ENCODE measurements around the gene HSD11B1.

DNA sequence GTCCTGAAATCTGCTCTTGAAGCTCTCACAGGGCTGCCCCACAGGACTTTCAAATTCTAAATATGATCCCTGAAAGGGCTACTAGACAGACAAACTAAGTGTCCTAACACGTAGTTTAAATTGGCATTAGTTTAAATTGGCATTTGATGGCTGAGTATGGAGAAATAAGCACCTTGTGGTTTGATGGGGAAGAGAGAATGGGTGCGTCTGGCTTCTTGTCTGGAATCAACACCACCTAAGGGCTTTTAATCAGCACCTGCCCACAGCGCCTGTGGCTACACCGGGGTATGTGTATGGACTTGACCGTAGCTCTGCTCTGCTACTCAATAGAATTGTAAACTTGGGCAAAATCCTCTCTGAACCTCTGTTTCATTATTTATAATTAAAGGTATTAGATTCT lies 46.7 kb upstream of the HSD11B1 start:
- TF ChIP-seq, protein P1, sequence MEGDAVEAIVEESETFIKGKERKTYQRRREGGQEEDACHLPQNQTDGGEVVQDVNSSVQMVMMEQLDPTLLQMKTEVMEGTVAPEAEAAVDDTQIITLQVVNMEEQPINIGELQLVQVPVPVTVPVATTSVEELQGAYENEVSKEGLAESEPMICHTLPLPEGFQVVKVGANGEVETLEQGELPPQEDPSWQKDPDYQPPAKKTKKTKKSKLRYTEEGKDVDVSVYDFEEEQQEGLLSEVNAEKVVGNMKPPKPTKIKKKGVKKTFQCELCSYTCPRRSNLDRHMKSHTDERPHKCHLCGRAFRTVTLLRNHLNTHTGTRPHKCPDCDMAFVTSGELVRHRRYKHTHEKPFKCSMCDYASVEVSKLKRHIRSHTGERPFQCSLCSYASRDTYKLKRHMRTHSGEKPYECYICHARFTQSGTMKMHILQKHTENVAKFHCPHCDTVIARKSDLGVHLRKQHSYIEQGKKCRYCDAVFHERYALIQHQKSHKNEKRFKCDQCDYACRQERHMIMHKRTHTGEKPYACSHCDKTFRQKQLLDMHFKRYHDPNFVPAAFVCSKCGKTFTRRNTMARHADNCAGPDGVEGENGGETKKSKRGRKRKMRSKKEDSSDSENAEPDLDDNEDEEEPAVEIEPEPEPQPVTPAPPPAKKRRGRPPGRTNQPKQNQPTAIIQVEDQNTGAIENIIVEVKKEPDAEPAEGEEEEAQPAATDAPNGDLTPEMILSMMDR (optimal IDR thresholded peaks at IDR 0.05 in 1 of 3, IDR thresholded peaks at IDR 0.05 in 1 of 3, conservative IDR thresholded peaks at IDR 0.05 in 1 of 3; ENCODE audit: extremely low read depth in 1 of 3, insufficient read depth in 2 of 3, low read length in 3 of 3): no peak
- TF ChIP-seq EZH2 (IDR thresholded peaks at IDR 0.05; ENCODE audit: low read length): no peak
